HG03442 (cell line): ENCODE results near the gene CNTF.
"Not testable (repeated sequence)": the region's sequence is repeated elsewhere in the genome, so short reads cannot be mapped to it uniquely, and the experiment has no call there.

Experiments
- ATAC-seq: cut with Tn5 transposase; IDR thresholded peaks from one replicate; pipeline ENCODE4 v1.9.1; 2021; ENCODE audit warnings: mild to moderate bottlenecking, moderate library complexity; ENCODE audit not compliant: unreplicated experiment

The CNTF gene, protein sequence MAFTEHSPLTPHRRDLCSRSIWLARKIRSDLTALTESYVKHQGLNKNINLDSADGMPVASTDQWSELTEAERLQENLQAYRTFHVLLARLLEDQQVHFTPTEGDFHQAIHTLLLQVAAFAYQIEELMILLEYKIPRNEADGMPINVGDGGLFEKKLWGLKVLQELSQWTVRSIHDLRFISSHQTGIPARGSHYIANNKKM

DNA sequence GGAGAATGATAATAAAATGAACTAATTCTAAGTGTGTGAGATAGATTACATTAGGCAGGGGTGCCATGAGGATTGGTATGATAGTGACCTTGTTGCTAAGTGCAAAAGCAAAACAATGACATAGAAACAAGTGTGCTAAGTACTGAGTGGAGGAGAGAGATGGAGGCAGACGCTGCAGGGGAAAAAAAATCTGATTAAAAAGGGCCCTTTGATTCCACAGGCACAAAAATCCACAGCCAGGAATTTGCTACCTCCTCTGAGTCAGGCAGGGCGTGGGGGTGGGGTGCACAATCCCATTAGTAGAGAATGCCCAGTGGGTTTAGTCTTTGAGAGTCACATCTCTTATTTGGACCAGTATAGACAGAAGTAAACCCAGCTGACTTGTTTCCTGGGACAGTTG, at the start of gene CNTF:
CNTF (plus strand) TSS at position 322 of the 400 bp plus-strand sequence. CDS start 88 bp downstream, outside the sequence.
- no peak for ATAC-seq

DNA sequence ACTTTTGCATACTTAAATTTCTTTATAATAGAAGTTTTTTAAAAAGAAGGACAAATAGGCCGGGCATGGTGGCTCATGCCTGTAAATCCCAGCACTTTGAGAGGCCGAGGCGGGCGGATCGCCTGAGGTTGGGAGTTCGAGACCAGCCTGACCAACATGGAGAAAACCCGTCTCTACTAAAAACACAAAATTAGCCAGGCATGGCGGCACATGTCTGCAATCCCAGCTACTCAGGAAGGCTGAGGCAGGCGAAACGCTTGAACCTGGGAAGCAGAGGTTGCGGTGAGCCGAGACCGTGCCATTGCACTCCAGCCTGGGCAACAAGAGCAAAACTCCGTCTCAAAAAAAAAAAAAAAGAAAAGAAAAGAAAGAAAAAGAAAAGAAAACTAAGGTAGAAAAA, 49.6 kb upstream of the CNTF start:
- ATAC-seq: not testable (repeated sequence)

DNA sequence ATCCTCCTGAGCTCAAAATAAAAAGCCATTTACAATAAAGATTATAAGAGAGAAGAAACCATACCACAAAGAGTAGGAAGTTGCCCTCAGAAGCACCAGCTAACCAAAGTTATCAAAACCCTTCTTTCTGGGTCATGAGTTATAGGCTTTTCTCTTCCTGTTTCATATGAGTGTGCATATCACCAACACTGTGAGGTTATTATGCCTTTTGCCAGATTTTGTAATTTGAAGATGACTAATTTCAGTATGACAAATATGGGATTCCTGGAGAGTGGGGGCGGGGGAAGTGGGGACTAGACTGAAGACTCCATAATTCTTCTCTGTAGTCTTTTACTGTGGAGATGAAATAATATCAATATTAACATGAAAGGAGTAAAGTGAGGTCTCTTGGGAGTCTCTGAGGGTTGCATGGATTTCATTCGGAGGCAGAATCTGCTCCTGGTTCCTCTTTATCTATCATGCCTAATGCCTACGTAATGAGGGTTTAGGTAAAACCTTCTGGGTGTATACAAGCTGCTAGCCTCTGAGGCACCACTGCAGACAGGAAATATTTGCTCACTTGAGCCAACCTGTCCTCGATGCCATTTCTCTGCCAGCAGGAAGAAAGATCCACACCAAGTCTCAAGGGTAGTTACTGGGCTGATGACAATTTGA, 48.9 kb upstream of the CNTF start:
- ATAC-seq: peak; percentile 18

DNA sequence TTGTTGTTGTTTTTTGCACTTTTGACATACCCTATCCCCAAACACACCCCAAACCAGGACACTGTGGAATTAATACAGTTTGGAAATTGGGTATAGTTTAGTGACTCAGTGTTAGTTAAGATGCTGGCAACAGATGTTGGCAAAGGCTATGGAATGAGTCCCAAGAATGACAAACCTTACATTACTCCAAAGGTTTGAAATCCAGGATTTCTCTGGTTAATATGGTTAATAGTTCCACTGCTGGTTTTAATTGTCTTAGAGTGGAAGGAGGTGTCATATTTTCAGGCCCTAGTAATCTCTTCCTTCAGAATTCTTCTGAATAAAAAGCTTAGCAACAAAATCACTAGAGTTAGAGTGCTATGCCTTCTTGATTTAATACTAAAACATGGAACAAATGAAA, 47.6 kb upstream of the CNTF start:
- ATAC-seq: no peak

DNA sequence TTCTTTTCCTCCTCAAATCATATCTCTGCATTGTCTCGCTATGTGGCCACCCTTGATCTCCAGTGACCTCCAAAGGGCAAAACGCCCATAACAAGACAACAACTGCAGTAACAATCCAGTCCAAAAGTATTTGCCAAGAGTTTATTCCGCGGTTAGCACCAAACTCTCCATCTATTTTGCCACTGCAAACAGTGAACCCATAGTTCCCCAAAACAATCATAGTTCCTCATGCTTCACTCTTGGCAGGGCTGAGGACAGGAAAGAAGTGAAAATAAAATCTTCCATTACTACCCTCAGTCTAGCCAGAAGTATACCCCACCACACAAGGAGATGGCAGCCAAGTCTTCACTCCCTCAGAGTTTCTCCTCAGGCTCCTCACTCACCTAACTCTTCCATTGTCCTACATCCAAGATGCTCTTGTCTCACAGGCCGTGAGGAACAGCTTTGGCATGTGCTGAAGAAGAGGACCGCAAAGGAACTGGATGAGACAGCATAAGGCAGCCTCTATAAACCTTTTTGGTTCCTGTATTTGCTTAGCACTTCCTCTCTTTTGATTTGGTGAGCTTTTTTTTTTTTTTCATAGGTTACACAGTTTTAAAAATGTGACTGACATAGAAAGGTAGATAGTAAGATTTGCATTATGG, 47.0 kb upstream of the CNTF start, which contains the start of gene LPXN:
LPXN (minus strand) TSS at position 480 of the 644 bp plus-strand sequence; CDS start at position 396, 84 bp downstream.
- no peak for ATAC-seq

DNA sequence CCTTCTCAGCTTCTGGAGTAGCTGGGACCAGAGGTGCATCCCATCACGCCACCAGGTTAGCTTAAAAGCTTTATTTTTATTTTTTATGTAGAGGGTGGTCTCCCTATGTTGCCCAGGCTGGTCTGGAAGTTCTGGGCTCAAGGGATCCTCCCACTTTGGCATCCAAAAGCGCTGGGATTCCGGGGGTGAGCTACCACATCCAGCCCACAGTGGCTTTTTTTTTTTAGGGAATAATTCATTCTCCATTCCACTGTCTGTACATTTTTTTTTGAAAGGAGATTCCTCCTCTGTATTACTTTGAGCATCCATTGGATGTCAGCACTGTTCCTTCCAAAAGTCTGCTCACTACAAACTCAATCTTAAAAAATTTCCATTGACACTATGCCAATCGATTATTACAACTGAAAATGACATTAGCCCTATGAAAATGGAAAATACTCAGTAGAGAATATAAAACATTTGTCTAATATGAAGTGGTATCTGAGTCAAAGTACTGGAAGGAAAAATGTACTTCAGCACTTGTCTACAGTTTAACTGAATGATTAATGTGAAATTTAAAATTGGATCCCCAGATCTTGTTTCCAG, 45.5 kb upstream of the CNTF start:
- no peak for ATAC-seq

DNA sequence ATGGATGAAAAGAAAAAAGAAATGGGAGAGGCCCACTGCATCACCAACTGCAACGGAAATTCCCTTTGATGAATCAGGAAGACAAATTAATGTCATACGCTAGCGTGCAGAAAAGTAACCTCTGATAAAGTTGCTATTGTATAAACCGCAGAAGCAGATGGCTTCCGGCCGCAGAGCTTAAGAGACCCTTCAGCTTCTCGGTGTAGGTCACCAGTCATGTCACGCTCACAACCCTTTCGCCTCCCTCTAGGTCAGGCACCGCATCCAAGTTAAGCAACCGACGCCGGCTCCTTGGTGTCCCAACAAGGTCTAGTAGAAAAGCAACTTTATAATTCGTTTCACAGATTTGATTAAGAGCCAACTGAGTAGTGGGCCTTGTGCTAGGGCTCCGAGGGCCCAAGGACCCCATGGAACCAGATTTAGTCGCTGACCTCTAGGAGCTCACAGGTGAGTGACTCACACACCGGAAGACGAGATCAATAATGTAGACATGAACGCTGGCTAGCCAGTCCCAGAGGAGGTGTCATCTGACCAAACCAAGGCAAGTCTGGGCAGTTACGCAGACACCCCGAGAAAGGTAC, 44.8 kb upstream of the CNTF start:
- ATAC-seq: peak; percentile 48

DNA sequence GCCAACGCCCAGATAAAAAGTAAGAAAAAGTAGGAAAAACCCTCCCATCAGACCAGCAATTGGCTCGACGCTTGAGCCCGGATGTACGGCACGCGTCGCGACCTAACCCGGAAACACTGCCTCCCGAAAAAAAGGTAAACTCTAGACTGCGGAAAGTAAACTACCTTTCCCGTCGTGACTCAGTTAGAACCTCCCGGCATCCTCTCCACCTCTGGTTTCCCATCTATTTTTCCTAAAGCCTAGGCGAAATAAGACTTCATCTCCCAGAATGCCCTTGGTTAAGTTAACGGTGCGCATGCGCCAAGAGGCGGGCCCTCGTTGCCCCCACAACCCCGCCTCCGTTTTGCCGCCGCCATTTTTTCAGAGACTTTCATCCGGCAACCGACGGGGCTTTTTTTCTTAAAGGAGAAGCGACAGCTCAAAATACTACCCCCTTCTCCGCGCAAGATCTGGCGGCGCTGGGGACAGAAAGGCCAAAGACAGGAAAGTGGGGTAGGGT, 44.3 kb upstream of the CNTF start:
- no peak for ATAC-seq

DNA sequence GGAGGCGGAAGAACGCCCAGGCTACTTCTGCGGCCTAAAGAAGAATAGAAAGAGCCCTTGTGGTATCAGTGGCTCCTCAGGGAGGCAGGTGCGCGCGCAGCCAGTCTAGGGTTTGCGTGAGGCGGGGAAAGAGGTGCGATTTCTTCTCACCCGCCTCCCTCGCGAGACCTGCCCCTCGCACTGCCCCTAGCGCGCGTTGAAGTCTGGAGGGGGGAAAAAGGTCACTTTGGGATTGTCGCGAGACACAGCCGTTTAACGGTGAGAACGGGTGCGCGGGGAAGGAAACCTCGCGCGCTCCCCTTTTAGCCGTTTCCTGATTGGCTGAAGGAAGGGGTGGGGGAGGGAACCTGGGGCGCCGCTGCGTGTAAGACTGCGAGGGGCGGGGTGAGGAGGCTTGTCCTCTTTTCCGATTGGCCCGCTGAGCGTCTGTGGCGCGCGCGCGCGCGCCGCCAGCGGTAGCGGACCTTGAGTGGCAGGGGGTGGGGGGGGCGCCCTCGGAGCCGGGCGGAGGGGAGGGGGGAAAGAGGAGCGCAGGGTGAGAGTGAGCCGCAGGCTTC, 43.8 kb upstream of the CNTF start, which contains the start of gene ZFP91:
ZFP91 (plus strand) TSS at position 429 of the 557 bp plus-strand sequence. CDS start 219 bp downstream, outside the sequence.
- peak; percentile 24 for ATAC-seq

DNA sequence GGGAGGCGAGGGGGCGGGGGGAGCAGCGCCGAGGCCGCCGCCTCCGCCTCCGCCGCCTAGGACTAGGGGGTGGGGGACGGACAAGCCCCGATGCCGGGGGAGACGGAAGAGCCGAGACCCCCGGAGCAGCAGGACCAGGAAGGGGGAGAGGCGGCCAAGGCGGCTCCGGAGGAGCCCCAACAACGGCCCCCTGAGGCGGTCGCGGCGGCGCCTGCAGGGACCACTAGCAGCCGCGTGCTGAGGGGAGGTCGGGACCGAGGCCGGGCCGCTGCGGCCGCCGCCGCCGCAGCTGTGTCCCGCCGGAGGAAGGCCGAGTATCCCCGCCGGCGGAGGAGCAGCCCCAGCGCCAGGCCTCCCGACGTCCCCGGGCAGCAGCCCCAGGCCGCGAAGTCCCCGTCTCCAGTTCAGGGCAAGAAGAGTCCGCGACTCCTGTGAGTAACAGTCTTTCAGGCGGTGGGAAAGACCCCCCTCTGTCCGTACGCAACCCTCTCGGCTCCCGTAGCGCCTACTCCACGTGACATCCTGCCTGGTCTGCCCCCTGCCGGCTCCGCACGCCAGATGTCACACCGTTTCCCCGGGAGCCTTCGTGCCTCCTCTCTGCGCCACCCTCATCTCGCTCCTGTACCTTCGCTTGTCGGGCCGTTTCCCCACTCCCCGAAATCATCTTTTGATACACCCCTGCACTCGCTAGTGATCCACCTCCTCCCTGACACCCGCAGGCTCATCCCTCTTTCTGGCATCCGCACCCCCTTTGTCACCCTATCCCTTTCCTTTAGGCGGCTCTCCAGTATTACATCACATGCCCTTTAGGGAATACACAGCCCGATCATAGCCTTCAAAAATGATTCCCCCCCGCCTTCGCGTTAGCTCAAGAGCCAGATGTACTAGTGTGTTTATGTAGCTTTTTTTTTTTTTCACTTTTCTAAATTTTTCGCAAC, 43.0 kb upstream of the CNTF start:
- ATAC-seq: peak; percentile 35

DNA sequence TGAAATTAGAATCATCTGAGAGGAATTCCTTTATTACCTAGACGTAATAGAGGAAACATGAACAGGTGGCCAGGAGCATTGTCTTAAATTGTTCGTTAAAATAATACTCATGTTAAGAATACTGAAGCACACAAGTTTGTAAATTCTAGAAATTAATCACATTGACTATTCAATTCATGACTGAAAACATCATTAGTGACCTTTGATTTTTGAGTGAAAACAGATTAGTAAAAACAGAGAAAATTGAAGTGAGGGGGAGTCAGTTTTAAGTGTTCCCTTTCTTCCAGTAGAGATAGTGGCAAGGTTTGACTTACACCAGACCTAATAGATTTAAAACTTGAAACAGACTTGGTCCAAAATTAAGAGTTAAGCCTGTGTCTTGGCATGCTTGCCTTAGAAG, 42.2 kb upstream of the CNTF start:
- no peak for ATAC-seq

DNA sequence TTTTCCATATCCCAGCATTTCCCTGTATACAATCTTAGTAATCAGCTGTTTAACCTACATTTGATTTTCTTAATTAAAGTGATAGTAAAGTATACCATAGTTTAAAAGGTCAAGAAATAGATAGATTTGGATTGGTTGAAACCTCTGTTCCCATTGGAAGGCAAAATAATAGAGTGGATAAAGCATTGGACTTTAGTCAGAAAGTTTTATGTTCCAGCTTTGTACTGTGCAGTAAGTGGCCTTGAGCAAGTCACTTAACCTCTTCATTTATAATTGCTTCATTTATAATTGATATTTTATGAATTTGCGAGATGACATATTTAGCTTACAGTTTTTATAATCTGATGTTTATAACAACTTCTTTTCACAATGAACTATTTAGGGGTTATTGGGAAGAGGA, 40.0 kb upstream of the CNTF start:
- ATAC-seq: no peak

DNA sequence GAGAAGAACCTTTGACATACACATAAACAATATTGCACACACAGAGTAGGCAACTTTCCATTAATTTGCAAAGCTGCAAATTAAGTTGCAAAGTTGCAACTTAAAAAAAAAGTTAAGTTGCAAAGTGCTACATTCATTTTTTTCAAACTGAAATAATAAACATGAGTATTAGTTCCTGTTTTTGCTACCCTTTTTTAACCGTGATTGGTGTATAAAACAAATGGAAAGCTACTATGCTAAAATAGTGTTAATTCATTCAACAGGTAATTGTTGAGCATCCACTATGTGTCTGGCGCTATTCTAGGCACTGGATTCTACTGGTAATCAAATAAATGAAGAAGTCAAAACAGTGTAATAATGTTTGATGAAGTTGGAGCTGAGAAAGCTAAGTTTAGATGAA, 35.5 kb upstream of the CNTF start:
- ATAC-seq: no peak

DNA sequence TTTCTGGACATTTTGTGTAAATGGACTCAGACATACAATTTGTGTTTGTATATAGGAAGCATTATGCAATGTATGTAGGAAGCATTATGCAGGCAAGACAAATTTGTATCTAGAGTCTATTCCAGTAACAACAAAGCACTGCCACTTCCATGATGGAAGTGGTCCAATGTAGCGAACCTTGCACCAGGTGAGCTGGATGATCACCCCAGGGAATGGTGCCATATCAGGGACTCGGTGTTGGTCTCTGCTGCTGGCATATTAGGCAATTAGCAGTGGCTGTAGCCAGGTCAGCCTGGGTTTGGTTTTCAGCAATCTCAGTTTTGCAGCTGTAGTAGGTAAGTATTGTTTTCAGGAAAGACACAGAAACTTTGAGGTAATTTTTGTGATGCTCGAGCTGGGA, 30.8 kb upstream of the CNTF start:
- no peak for ATAC-seq

DNA sequence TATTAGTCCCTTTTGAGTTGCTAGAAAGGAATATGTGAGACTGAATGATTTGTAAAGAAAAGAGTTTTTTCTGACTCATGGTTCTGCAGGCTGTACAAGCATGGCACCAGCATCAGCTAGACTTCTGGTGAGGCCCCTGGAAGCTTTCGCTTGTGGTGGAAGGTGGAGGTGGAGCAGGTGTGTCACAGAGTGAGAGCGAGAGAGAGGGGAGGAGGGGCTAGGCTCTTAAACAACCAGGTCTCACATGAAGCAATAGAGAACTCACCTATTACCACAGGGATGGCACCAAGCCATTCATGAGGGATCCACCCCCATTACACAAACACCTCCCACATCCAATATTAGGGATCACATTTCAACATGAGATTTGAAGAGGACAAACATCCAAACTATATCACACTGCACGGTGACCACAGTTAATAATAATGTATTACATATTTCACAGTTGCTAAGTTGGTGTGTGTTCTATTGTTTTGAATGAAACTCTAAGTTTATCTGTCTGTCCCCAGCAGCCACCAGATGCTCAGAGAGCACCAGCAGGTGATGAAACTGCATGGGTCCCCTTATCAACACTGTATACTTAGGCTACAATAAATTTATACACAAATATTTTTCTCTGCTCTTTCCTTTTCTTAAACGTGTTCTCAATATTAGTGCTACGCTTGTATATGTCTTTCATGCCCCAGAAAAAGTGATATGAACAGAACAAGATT, 29.5 kb upstream of the CNTF start:
- no peak for ATAC-seq

DNA sequence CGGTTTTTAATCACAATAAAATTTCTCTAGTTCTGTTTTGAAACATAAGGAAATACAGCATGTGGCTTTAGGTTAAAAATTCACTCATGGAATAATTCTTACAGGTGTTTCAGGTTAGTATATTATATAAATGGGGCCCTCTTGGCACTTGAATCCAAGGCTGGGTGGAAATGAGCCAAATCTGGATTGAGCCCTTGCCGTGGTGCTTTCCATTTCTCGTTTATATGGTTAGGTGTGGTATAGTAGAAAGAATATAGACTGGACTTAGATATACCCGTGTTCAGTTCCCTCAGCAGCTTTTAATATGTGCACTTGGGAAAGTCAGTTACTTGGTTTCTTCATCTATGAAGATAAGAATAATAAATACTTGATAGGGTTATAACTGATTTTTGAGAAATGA, 27.6 kb upstream of the CNTF start:
- ATAC-seq: no peak

DNA sequence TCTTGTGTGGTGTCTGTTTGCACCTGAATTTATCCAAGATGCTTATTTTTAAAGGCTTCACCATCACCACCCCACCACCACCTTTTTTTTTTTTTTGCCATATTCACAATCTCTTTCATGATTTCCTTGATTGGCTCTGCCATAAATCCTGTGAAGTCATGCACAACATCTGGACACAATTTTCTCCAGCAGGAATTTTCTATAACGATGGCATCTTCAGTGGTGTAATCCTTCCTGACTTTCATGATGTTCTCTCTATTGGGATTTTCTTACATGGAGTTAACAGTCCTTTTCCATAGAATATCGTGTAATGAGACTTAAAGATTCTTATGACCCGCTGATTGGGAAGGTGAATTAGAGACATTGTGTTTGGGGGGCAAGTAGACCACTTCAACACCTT, 25.8 kb upstream of the CNTF start:
- no peak for ATAC-seq

DNA sequence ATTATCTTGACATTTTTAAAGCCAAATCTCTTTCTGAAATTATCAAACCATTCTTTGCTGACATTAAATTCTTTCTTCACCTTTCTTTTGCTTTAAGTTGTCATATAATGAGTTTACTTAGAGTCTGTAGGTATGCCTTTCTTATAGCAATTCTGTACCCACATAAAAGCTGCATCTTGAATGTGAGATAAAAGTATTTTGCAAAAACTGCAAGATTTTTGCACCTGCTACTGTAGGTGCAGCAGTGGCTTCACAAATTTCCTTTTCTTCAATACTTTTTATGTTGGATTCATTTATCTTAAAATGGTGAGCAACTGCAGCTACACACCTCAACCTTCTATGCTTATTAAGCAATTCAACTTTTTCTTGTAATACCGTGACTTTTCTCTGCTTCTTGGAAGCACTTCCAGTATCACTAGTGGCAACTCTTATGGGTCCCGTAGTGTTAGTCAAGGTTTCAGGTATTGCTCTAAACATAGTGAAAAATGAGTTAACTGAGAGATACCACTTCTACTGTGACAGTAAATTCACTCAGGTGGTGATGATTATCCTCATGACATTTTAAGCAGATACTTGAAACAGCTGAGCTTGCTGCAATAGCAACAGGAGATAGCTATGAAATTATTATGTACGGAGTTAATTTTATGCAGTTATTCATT, 24.9 kb upstream of the CNTF start:
- ATAC-seq: no peak

DNA sequence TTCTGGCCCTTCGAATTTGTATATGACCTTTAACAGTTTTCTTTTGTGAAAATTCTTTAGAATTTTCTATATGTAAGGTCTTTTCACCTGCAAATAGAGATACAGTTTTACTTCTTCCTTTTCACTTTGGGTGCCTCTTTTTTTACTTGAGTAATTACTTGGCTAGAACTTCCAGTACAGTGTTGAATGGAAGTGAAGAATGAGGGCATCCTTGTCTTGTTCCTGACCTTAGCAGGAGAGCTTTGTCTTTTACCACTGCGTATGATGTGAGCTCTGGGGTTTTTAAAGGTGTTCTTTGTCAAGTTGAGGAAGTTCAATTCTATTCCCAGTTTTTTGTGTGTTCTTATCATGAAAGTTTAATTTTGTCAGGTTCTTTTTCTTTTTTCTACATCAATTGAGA, 22.0 kb upstream of the CNTF start:
- no peak for ATAC-seq
